T-cell (primary cell): ENCODE results near the gene ZDHHC13. TPM values are rescaled to one million over a fixed set of nuclear protein-coding genes. Genes with fewer than 3 reads are reported as not detected.

Source experiments
- ATAC-seq, 4 experiments: fragments of 200-7000 bp in 3 of 4; fragments of 150-1000 bp in 1 of 4; cut with Tn5 transposase; replicated peaks in 1 of 4; 1 replicate in 3 of 4; 2 replicates in 1 of 4; pipeline ENCODE4 v1.10.0; 2021; ENCODE audit warnings: moderate library complexity in 3 of 4, mild to moderate bottlenecking in 2 of 4, moderate number of reproducible peaks in 1 of 4
- CTCF ChIA-PET, 2 donors: fragments of 300-600 bp; sonication (Branson Sonifier 250); formaldehyde crosslinking; loops; one replicate each; lab custom pipeline; 2022; ENCODE audit warnings: antibody characterized with exemption in 2 of 2; lab: Charles Lee
- POLR2A ChIA-PET, 2 donors: fragments of 300-600 bp; sonication (Branson Sonifier 250); formaldehyde crosslinking; loops; one replicate each; lab custom pipeline; 2022; ENCODE audit warnings: antibody characterized with exemption in 2 of 2; lab: Charles Lee
- DNase-seq, 35 experiments: peaks; one replicate each; pipeline versions ENCODE4 v3.0.0 to v3.0.0-alpha.2; 2013 to 2023
- H3K27ac ChIP-seq: one replicate; pipeline ENCODE4 v1.5.1; 2013; ENCODE audit warnings: low read length
- H3K27me3 ChIP-seq, 2 experiments: replicated peaks in 1 of 2; 1 replicate in 1 of 2; 2 replicates in 1 of 2; pipeline versions ENCODE4 v1.6.1 to v1.7.0; 2013; ENCODE audit warnings: low read length in 1 of 2, mixed read lengths in 1 of 2; ENCODE audit not compliant: control insufficient read depth in 2 of 2, insufficient read depth in 2 of 2; ENCODE audit errors: extremely low read depth in 1 of 2
- H3K36me3 ChIP-seq, 2 donors: 1 replicate in 1 of 2; 2 replicates in 1 of 2; pipeline versions ENCODE4 v1.6.1 to v1.7.0; 2013; ENCODE audit warnings: low read length in 1 of 2; ENCODE audit not compliant: control insufficient read depth in 2 of 2, insufficient read depth in 1 of 2; ENCODE audit errors: extremely low read depth in 1 of 2
- H3K4me1 ChIP-seq, 2 experiments: 1 replicate in 1 of 2; 2 replicates in 1 of 2; pipeline versions ENCODE4 v1.6.1 to v1.7.0; 2013; ENCODE audit warnings: low read length in 2 of 2, mixed read lengths in 1 of 2; ENCODE audit not compliant: insufficient read depth in 2 of 2, control insufficient read depth in 1 of 2; ENCODE audit errors: extremely low read depth in 1 of 2
- H3K4me3 ChIP-seq, 2 donors: 1 replicate in 1 of 2; 2 replicates in 1 of 2; pipeline versions ENCODE4 v1.5.1 to v1.7.0; 2013; ENCODE audit warnings: mild to moderate bottlenecking in 2 of 2, low read length in 1 of 2, moderate library complexity in 1 of 2; ENCODE audit not compliant: control insufficient read depth in 1 of 2; ENCODE audit errors: extremely low read depth in 1 of 2
- H3K9me3 ChIP-seq: 2 replicates; pipeline ENCODE4 v1.7.0; 2013
- H3K27ac Mint-ChIP-seq, 2 donors: one replicate each; pipeline ENCODE4 v1.8.0; 2020 to 2021; ENCODE audit warnings: mild to moderate bottlenecking in 2 of 2, mixed read lengths in 2 of 2
- H3K27me3 Mint-ChIP-seq, 2 donors: one replicate each; pipeline ENCODE4 v1.8.0; 2021 to 2022; ENCODE audit warnings: mixed read lengths in 2 of 2
- H3K36me3 Mint-ChIP-seq: one replicate; pipeline ENCODE4 v1.8.0; 2021; ENCODE audit warnings: mixed read lengths
- H3K4me1 Mint-ChIP-seq, 3 donors: one replicate each; pipeline ENCODE4 v1.8.0; 2020 to 2022; ENCODE audit warnings: mixed read lengths in 3 of 3, mild to moderate bottlenecking in 1 of 3
- H3K4me3 Mint-ChIP-seq, 3 donors: one replicate each; pipeline ENCODE4 v1.8.0; 2020 to 2022; ENCODE audit warnings: mild to moderate bottlenecking in 3 of 3, mixed read lengths in 3 of 3, moderate library complexity in 3 of 3
- H3K9me3 Mint-ChIP-seq, 3 donors: one replicate each; pipeline ENCODE4 v1.8.0; 2020 to 2022; ENCODE audit warnings: mixed read lengths in 3 of 3
- WGBS: methylation state at CpG from one replicate; pipeline ENCODE4 v1.1.5; 2013; ENCODE audit warnings: missing lambda C conversion rate; ENCODE audit not compliant: insufficient coverage; 5-methylcytosine and 5-hydroxymethylcytosine counted together
- total RNA-seq, 35 experiments: library from RNA in 6 of 35; stranded (reverse) in 6 of 35; fragments of 120-200 nt in 1 of 35; gene quantifications; one replicate each; pipeline versions ENCODE4 v1.2.1 to v1.2.4 and lab custom pipeline; 2013 to 2026

Gene ZDHHC13
- total RNA-seq, 5 donors from 2014 or later (not counting 1 experiment from before 2014, with no cell fraction given), result 10.2 to 16.3 (median 13.4) TPM

DNA sequence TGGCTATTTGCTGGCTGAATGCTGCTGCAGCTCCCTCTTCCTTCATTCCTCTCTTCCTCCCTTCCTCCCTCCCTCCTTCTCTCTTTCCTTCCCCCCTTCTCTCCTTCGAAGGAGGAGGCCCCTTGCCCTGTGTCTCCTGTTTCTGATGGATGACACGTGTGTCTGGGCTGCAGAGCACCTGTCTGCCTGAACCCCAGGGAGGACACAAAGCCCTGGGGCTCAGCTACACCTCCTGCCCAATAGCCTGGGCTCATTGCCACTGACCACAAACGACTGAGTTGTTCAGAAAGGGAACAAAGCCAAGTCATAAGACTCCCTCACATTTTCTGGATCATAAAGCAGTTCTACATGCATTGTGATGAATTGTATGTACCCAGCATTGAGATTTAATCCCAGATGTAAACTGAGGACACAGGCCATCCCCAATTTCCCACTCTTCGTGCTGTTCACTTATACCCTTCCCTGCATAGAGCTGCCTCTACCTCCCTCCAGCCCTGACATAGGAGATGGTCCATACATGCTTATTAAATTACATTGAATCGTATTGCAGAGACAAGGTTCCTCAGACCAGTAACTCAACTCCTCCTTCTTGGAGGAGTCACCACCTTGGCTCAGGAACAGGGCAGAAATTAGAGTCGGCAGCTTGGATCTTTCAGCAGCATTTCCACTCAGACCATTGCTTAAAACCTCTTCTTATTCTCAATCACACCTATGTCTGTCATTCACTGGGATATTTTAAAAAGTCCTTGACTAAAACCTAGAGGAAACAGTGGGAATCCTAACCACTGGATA lies 83.6 kb downstream of the ZDHHC13 start:
- Mint-ChIP-seq H3K36me3 (no peaks in the 10 kb centered on the region), H3K9me3 (no peaks in the 10 kb centered on the region), H3K4me3 (no peak overlapping the region), H3K4me1 (no peaks in the 10 kb centered on the region), H3K27me3 (peaks cover 5 to 6% of the 10 kb centered on the region in 2 donors), H3K27ac (no peak overlapping the region)
- peaks cover 0 to 6% of the 10 kb centered on the region in 2 experiments for H3K27me3 ChIP-seq
- ChIA-PET POLR2A (no interaction called here), CTCF (no interaction called here)
- H3K4me3 ChIP-seq, result no peak overlapping the region
- H3K27ac ChIP-seq, result no peak overlapping the region
- H3K36me3 ChIP-seq, result no peaks in the 10 kb centered on the region
- WGBS, result 39% methylated on average over 3 of the region's 6 CpGs
- no peaks in the 10 kb centered on the region for H3K9me3 ChIP-seq
- DNase-seq (no peak), ATAC-seq (no peak)
- H3K4me1 ChIP-seq, result no peaks in the 10 kb centered on the region

- ChIA-PET CTCF (no interaction called here), POLR2A (interaction anchor here in 1 of 2 donors (0.6 kb wide), 2 partner anchors 13 to 1935 kb away, joined by 3 read pairs; no protein-coding TSS in a partner anchor)
- no peak within 1 kb of the TSS for H3K27ac Mint-ChIP-seq
- H3K27ac ChIP-seq, result no peak within 1 kb of the TSS
- H3K36me3 Mint-ChIP-seq, result no peaks in the 10 kb centered on the region
- H3K36me3 ChIP-seq, result no peaks in the 10 kb centered on the region
- peaks cover 5 to 11% of the 10 kb centered on the region in 2 donors for H3K27me3 Mint-ChIP-seq
- H3K4me3 ChIP-seq, result no peak within 1 kb of the TSS
- no peaks in the 10 kb centered on the region for H3K4me1 ChIP-seq
- ATAC-seq (no peak), DNase-seq (no peak)
- H3K27me3 ChIP-seq, result peaks cover 0 to 10% of the 10 kb centered on the region in 2 experiments
- H3K4me1 Mint-ChIP-seq, result no peaks in the 10 kb centered on the region
- WGBS, result no CpG with 5 or more reads among the region's 7 CpGs
- H3K9me3 ChIP-seq, result no peaks in the 10 kb centered on the region
- no peak within 1 kb of the TSS for H3K4me3 Mint-ChIP-seq
- H3K9me3 Mint-ChIP-seq, result no peaks in the 10 kb centered on the region
These were observed 85.0 kb downstream of the ZDHHC13 start, which contains the start of gene CSRP3 for GRCh38 chr11:19201737-19202605. TSS of gene CSRP3 (minus strand) at chr11:19201983. CDS start at chr11:19192448, 9,535 bp downstream.

- no peak overlapping the region for H3K27ac ChIP-seq
- ATAC-seq (no peak), DNase-seq (no peak)
- peaks cover 10 to 23% of the 10 kb centered on the region in 2 donors for H3K27me3 Mint-ChIP-seq
- H3K36me3 Mint-ChIP-seq, result no peaks in the 10 kb centered on the region
- no peak overlapping the region for H3K27ac Mint-ChIP-seq
- no peaks in the 10 kb centered on the region for H3K9me3 ChIP-seq
- H3K4me3 ChIP-seq, result no peak overlapping the region
- WGBS, result no CpG with 5 or more reads among the region's 5 CpGs
- CTCF ChIA-PET, result interaction anchor here in 1 of 2 donors (0.6 kb wide), 1 partner anchor 12 kb away, joined by 5 read pairs; no protein-coding TSS in a partner anchor
- no peaks in the 10 kb centered on the region for H3K9me3 Mint-ChIP-seq
- H3K4me1 ChIP-seq, result no peaks in the 10 kb centered on the region
- H3K36me3 ChIP-seq, result no peaks in the 10 kb centered on the region
- H3K4me3 Mint-ChIP-seq, result no peak overlapping the region
- H3K4me1 Mint-ChIP-seq, result no peaks in the 10 kb centered on the region
- peaks cover 2 to 10% of the 10 kb centered on the region in 2 experiments for H3K27me3 ChIP-seq
- POLR2A ChIA-PET, result no interaction called here
These were observed 87.9 kb downstream of the ZDHHC13 start for GRCh38 chr11:19204836-19205235.

GRCh38 chr11:19208181-19208580 lies 91.2 kb downstream of the ZDHHC13 start:
- no peak overlapping the region for H3K4me3 Mint-ChIP-seq
- CTCF ChIA-PET, result no interaction called here
- DNase-seq (no peak), ATAC-seq (no peak)
- Histone ChIP-seq H3K27me3 (peaks cover 2 to 5% of the 10 kb centered on the region in 2 experiments), H3K4me1 (no peaks in the 10 kb centered on the region), H3K9me3 (no peaks in the 10 kb centered on the region), H3K4me3 (no peak overlapping the region), H3K36me3 (no peaks in the 10 kb centered on the region), H3K27ac (no peak overlapping the region)
- no peaks in the 10 kb centered on the region for H3K36me3 Mint-ChIP-seq
- no peaks in the 10 kb centered on the region for H3K9me3 Mint-ChIP-seq
- H3K4me1 Mint-ChIP-seq, result no peaks in the 10 kb centered on the region
- WGBS, result no CpG with 5 or more reads among the region's 2 CpGs
- POLR2A ChIA-PET, result no interaction called here
- H3K27me3 Mint-ChIP-seq, result peaks cover 10 to 28% of the 10 kb centered on the region in 2 donors
- no peak overlapping the region for H3K27ac Mint-ChIP-seq

GRCh38 chr11:19208959-19209546 lies 92.1 kb downstream of the ZDHHC13 start:
- POLR2A ChIA-PET, result no interaction called here
- Mint-ChIP-seq H3K4me3 (no peak overlapping the region), H3K36me3 (no peaks in the 10 kb centered on the region), H3K27ac (no peak overlapping the region), H3K9me3 (no peaks in the 10 kb centered on the region), H3K4me1 (no peaks in the 10 kb centered on the region), H3K27me3 (peaks cover 10 to 35% of the 10 kb centered on the region in 2 donors)
- WGBS, result 88% methylated on average over 2 of the region's 3 CpGs
- H3K27ac ChIP-seq, result no peak overlapping the region
- no peak for DNase-seq
- H3K4me1 ChIP-seq, result no peaks in the 10 kb centered on the region
- no peaks in the 10 kb centered on the region for H3K36me3 ChIP-seq
- no peaks in the 10 kb centered on the region for H3K9me3 ChIP-seq
- CTCF ChIA-PET, result no interaction called here
- no peak for ATAC-seq
- no peak overlapping the region for H3K4me3 ChIP-seq
- peaks cover 2 to 5% of the 10 kb centered on the region in 2 experiments for H3K27me3 ChIP-seq
